ENCODE data around the gene RANGRF. TPM values are rescaled to one million over a fixed set of nuclear protein-coding genes. Genes with fewer than 3 reads are reported as not detected.

RANGRF gene
- total and polyA plus RNA-seq, 4 donors, result 15.5 to 60.1 (median 35.4) TPM

DNA sequence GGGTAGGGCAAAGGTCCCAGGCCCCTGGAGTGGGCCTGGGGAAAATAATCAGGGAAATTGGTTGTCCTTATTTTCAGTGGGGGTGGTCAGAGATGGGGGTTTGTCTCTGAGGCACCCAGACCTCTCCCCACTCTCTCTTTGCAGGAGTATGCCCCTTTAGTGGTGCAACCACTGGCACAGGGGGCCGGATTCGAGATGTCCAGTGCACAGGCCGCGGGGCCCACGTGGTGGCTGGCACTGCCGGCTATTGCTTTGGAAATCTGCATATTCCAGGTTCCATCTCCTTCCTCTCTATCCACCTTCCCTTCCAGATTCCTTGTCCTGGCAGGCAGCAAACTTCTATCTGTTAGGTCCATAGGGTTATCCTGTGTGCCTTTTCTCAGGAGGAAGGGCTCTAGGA, 31.8 kb upstream of the RANGRF start:
- no peaks in the 10 kb centered on the region for H3K27me3 ChIP-seq (ENCODE audit: control insufficient read depth in 3 of 3, insufficient read depth in 3 of 3, low read length in 2 of 3)
- peaks cover 8 to 34% (median 28%) of the 10 kb centered on the region in 4 donors for H3K36me3 ChIP-seq (ENCODE audit: control insufficient read depth in 4 of 4, insufficient read depth in 4 of 4, low read length in 4 of 4)
- no peak overlapping the region for H3K27ac ChIP-seq (ENCODE audit: low read depth in 1 of 2, low read length in 1 of 2)
- ATAC-seq (ENCODE audit: insufficient read depth, low FRiP score), result no peak
- no peaks in the 10 kb centered on the region for H3K4me1 ChIP-seq (ENCODE audit: control insufficient read depth in 5 of 5, insufficient read depth in 5 of 5, low read length in 5 of 5)
- no peak overlapping the region for H3K9ac ChIP-seq (ENCODE audit: insufficient read depth in 1 of 2, low read length in 2 of 2)
- DNase-seq, result no peak
- no peaks in the 10 kb centered on the region for H3K9me3 ChIP-seq (ENCODE audit: control insufficient read depth in 4 of 4, insufficient read depth in 3 of 4, low read length in 3 of 4)
- no peak for TF ChIP-seq CTCF (IDR thresholded peaks at IDR 0.05; ENCODE audit: control extremely low read depth, extremely low read depth)
- 95 to 97% methylated on average over 6 of the region's 6 CpGs for WGBS, 2 donors
- no peak overlapping the region for H3K4me3 ChIP-seq

- Histone ChIP-seq H3K4me3 (no peak overlapping the region), H3K27ac (ENCODE audit: low read depth in 1 of 2, low read length in 1 of 2) (no peak overlapping the region), H3K9ac (ENCODE audit: insufficient read depth in 1 of 2, low read length in 2 of 2) (no peak overlapping the region), H3K4me1 (ENCODE audit: control insufficient read depth in 5 of 5, insufficient read depth in 5 of 5, low read length in 5 of 5) (no peaks in the 10 kb centered on the region), H3K36me3 (ENCODE audit: control insufficient read depth in 4 of 4, insufficient read depth in 4 of 4, low read length in 4 of 4) (peaks cover 8 to 35% (median 31%) of the 10 kb centered on the region in 4 donors), H3K27me3 (ENCODE audit: control insufficient read depth in 3 of 3, insufficient read depth in 3 of 3, low read length in 2 of 3) (no peaks in the 10 kb centered on the region), H3K9me3 (ENCODE audit: control insufficient read depth in 4 of 4, insufficient read depth in 3 of 4, low read length in 3 of 4) (no peaks in the 10 kb centered on the region)
- ATAC-seq (ENCODE audit: insufficient read depth, low FRiP score), result no peak
- no peak for TF ChIP-seq CTCF (IDR thresholded peaks at IDR 0.05; ENCODE audit: control extremely low read depth, extremely low read depth)
- 94 to 99% methylated on average over 8 of the region's 8 CpGs for WGBS, 2 donors
- DNase-seq, result no peak
Observed at GRCh38 chr17:8257801-8258200, 30.7 kb upstream of the RANGRF start.

GRCh38 chr17:8264320-8264719, 24.1 kb upstream of the RANGRF start:
- WGBS, 2 donors, result 97 to 98% methylated on average over 10 of the region's 10 CpGs
- ATAC-seq (ENCODE audit: insufficient read depth, low FRiP score), result no peak

More at GRCh38 chr17:8264320-8264719, 24.1 kb upstream of the RANGRF start:
- Histone ChIP-seq H3K27me3 (ENCODE audit: control insufficient read depth in 3 of 3, insufficient read depth in 3 of 3, low read length in 2 of 3) (no peaks in the 10 kb centered on the region), H3K9ac (ENCODE audit: insufficient read depth in 1 of 2, low read length in 2 of 2) (no peak overlapping the region), H3K4me1 (ENCODE audit: control insufficient read depth in 5 of 5, insufficient read depth in 5 of 5, low read length in 5 of 5) (no peaks in the 10 kb centered on the region), H3K36me3 (ENCODE audit: control insufficient read depth in 4 of 4, insufficient read depth in 4 of 4, low read length in 4 of 4) (peaks cover 0 to 54% (median 35%) of the 10 kb centered on the region in 4 donors), H3K27ac (ENCODE audit: low read depth in 1 of 2, low read length in 1 of 2) (no peak overlapping the region), H3K4me3 (no peak overlapping the region), H3K9me3 (ENCODE audit: control insufficient read depth in 4 of 4, insufficient read depth in 3 of 4, low read length in 3 of 4) (no peaks in the 10 kb centered on the region)
- TF ChIP-seq CTCF (IDR thresholded peaks at IDR 0.05; ENCODE audit: control extremely low read depth, extremely low read depth), result no peak
- DNase-seq, result no peak

All from lung (tissue), 12 donors.